ENCODE data around the gene COA8. TPM values are rescaled to one million over a fixed set of nuclear protein-coding genes. Genes with fewer than 3 reads are reported as not detected.
A peak's percentile ranks its signal among the peaks of the same experiment; 100 is the strongest.

Gene COA8
- total and polyA plus RNA-seq, 8 donors = 17.0 to 31.7 (median 26.5) TPM

- intact Hi-C loops (cut with DNase I) = no loop called here
- TF ChIP-seq, protein P1, sequence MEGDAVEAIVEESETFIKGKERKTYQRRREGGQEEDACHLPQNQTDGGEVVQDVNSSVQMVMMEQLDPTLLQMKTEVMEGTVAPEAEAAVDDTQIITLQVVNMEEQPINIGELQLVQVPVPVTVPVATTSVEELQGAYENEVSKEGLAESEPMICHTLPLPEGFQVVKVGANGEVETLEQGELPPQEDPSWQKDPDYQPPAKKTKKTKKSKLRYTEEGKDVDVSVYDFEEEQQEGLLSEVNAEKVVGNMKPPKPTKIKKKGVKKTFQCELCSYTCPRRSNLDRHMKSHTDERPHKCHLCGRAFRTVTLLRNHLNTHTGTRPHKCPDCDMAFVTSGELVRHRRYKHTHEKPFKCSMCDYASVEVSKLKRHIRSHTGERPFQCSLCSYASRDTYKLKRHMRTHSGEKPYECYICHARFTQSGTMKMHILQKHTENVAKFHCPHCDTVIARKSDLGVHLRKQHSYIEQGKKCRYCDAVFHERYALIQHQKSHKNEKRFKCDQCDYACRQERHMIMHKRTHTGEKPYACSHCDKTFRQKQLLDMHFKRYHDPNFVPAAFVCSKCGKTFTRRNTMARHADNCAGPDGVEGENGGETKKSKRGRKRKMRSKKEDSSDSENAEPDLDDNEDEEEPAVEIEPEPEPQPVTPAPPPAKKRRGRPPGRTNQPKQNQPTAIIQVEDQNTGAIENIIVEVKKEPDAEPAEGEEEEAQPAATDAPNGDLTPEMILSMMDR (IDR thresholded peaks at IDR 0.05) = no peak
- no peak for DNase-seq
- ATAC-seq = no peak
- H3K4me1 ChIP-seq = no peaks in the 10 kb centered on the region
- no peak for FAIRE-seq
- H3K4me3 ChIP-seq = no peak overlapping the region
- no peaks in the 10 kb centered on the region for H3K9me3 ChIP-seq
- H3K36me3 ChIP-seq = no peaks in the 10 kb centered on the region
- WGBS, 2 donors = 85 to 92% methylated on average over 2 of the region's 2 CpGs
- no peak overlapping the region for H3K27ac ChIP-seq
- H3K27me3 ChIP-seq = no peaks in the 10 kb centered on the region
These were observed 48.5 kb downstream of the COA8 start for GRCh38 chr14:103611215-103611614.

- intact Hi-C loops (cut with DNase I) = no loop called here
These were observed 50.8 kb downstream of the COA8 start for GRCh38 chr14:103613517-103613916.

GRCh38 chr14:103616635-103617300, 54.0 kb downstream of the COA8 start:
- no peak overlapping the region for H3K4me3 ChIP-seq
- ATAC-seq (no peak), FAIRE-seq (no peak), DNase-seq (no peak)
- no peaks in the 10 kb centered on the region for H3K4me1 ChIP-seq
- no peaks in the 10 kb centered on the region for H3K27me3 ChIP-seq
- no peaks in the 10 kb centered on the region for H3K9me3 ChIP-seq
- TF ChIP-seq, protein P1 (IDR thresholded peaks at IDR 0.05) = no peak
- H3K27ac ChIP-seq = no peak overlapping the region
- WGBS, 2 donors = 69 to 74% methylated on average over 17 of the region's 17 CpGs
- no peaks in the 10 kb centered on the region for H3K36me3 ChIP-seq
- intact Hi-C loops (cut with DNase I) = no loop called here

More at GRCh38 chr14:103613517-103613916, 50.8 kb downstream of the COA8 start:
- Histone ChIP-seq H3K9me3 (no peaks in the 10 kb centered on the region), H3K27ac (no peak overlapping the region), H3K36me3 (no peaks in the 10 kb centered on the region), H3K4me1 (no peaks in the 10 kb centered on the region), H3K4me3 (no peak overlapping the region), H3K27me3 (no peaks in the 10 kb centered on the region)
- WGBS, 2 donors = 95 to 96% methylated on average over 4 of the region's 4 CpGs
- ATAC-seq (no peak), DNase-seq (no peak), FAIRE-seq (no peak)
- TF ChIP-seq, protein P1 (IDR thresholded peaks at IDR 0.05) = peak in 1 of 4 donors; percentile 20

DNA sequence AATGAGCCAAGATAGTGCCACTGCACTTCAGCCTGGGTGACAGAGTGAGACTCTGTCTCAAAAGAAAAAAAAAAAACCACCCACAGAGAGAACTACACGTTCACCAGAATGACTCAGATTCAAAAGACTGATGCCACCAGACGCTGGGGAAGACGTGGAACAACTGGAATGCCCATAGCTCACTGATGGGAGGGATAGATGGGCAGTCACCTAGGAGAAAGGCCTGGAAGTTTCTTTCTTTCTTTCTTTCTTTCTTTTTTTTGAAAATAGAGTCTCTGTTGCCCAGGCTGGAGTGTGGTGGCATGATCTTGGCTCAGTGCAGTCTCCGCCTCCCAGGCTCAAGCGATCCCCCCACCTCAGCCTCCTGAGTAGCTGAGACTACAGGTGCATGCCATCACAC, 56.3 kb downstream of the COA8 start:
- Histone ChIP-seq H3K27me3 (no peaks in the 10 kb centered on the region), H3K36me3 (no peaks in the 10 kb centered on the region), H3K9me3 (no peaks in the 10 kb centered on the region), H3K4me1 (no peaks in the 10 kb centered on the region), H3K4me3 (no peak overlapping the region), H3K27ac (no peak overlapping the region)
- TF ChIP-seq, protein P1 (IDR thresholded peaks at IDR 0.05) = no peak
- DNase-seq (no peak), FAIRE-seq (no peak), ATAC-seq (no peak)
- intact Hi-C loops (cut with DNase I) = no loop called here
- 78 to 82% methylated on average over 5 of the region's 5 CpGs for WGBS, 2 donors

DNA sequence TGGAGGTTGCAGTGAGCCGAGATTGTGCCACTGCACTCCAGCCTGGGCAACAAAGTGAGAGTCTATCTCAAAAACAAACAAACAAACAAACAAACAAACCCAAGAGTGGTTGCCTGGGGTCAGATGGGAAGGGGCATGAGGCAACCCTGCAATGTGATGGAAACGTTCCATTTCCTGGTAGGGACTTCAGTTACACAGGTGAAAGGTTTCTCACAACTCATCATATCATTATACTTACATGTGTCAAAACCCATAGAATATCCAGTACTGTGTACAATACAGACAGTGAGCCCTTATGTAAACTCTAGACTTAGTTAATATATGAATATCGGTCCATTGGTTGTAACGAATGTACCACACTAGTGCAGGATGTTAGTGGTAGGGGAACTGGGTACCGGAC, 59.1 kb downstream of the COA8 start:
- DNase-seq (no peak), ATAC-seq (peak in 3 of 4 donors; percentile 42 to 69 (median 53)), FAIRE-seq (no peak)
- Histone ChIP-seq H3K27ac (no peak overlapping the region), H3K4me3 (no peak overlapping the region), H3K4me1 (no peaks in the 10 kb centered on the region), H3K36me3 (no peaks in the 10 kb centered on the region), H3K9me3 (no peaks in the 10 kb centered on the region), H3K27me3 (no peaks in the 10 kb centered on the region)
- intact Hi-C loops (cut with DNase I) = no loop called here
- TF ChIP-seq, protein P1 (IDR thresholded peaks at IDR 0.05) = no peak
- 52 to 63% methylated on average over 5 of the region's 5 CpGs for WGBS, 2 donors
